K562 (cell line): Measurements from ENCODE around the gene AIG1. TPM values are rescaled to one million over a fixed set of nuclear protein-coding genes. Genes with fewer than 3 reads are reported as not detected.

Experiments
- ARID1B ChIP-seq: fragments of 450-650 bp; IDR thresholded peaks from 2 replicates; pipeline ENCODE4 v1.6.1; 2016; ENCODE audit warnings: antibody characterized with exemption, mild to moderate bottlenecking, inconsistent platforms
- ATF7 ChIP-seq: fragments of 450-650 bp; IDR thresholded peaks from 2 replicates; pipeline ENCODE4 v1.7.1; 2014; ENCODE audit warnings: mild to moderate bottlenecking, moderate library complexity
- BACH1 ChIP-seq: fragments of 200-800 bp; sonication (Bioruptor generic); IDR thresholded peaks from 2 replicates; pipeline ENCODE4 v1.6.1; 2016; ENCODE audit warnings: missing genetic modification characterization, missing compliant biosample characterization
- CBX8 ChIP-seq: fragments of 200-600 bp; sonication (generic); IDR thresholded peaks from 2 replicates; pipeline ENCODE4 v1.6.1; 2012; ENCODE audit warnings: borderline replicate concordance, mixed run types, low read depth, mild to moderate bottlenecking, moderate library complexity, mixed read lengths, low read length, control low read depth, inconsistent platforms; ENCODE audit not compliant: poor library complexity, severe bottlenecking; ENCODE audit errors: extremely low read depth
- CHD1 ChIP-seq: fragments of 200-600 bp; sonication (generic); IDR thresholded peaks from one replicate; pipeline ENCODE4 v1.6.1; 2012; ENCODE audit warnings: mild to moderate bottlenecking, moderate library complexity, low read length, inconsistent platforms
- CHD4 ChIP-seq: fragments of 200-600 bp; sonication (generic); IDR thresholded peaks from 3 replicates; pipeline ENCODE4 v1.6.1; 2012; ENCODE audit warnings: low read depth, mild to moderate bottlenecking, mixed read lengths, low read length, inconsistent platforms; ENCODE audit not compliant: insufficient read depth, insufficient replicate concordance, poor library complexity, severe bottlenecking
- DACH1 ChIP-seq: fragments of 450-650 bp; IDR thresholded peaks from 2 replicates; pipeline ENCODE4 v1.6.1; 2018; ENCODE audit not compliant: partially characterized antibody
- EP400 ChIP-seq: fragments of 450-650 bp; IDR thresholded peaks from 2 replicates; pipeline ENCODE4 v1.6.1; 2017; ENCODE audit warnings: antibody characterized with exemption, mild to moderate bottlenecking, moderate library complexity
- ETV6 ChIP-seq, 3 experiments: fragments of 150-350 bp in 1 of 3; sonication (generic) in 1 of 3; formaldehyde crosslinking in 1 of 3; IDR thresholded peaks; 2 replicates each; pipeline versions ENCODE4 v1.6.1 to v1.8.0; 2014 to 2022; ENCODE audit warnings: borderline replicate concordance in 2 of 3, low read depth in 2 of 3, antibody characterized with exemption in 1 of 3, low read length in 1 of 3, mild to moderate bottlenecking in 1 of 3, missing genetic modification reagents in 1 of 3
- FOXP1 ChIP-seq: sonication (generic); formaldehyde crosslinking; IDR thresholded peaks from 2 replicates; pipeline ENCODE4 v1.8.0; 2022; ENCODE audit warnings: mild to moderate bottlenecking, missing genetic modification reagents
- KLF10 ChIP-seq: fragments of 250-450 bp; sonication (Bioruptor Pico); IDR thresholded peaks from 2 replicates; pipeline ENCODE4 v1.6.1; 2021; ENCODE audit warnings: matching md5 sums
- MAFG ChIP-seq: fragments of 450-650 bp; conservative IDR thresholded peaks from 2 replicates; pipeline ENCODE4 v1.6.1; 2016; ENCODE audit warnings: missing genetic modification characterization, missing compliant biosample characterization
- MYC ChIP-seq, 2 experiments: fragments of 250-450 bp in 1 of 2; sonication (Bioruptor Pico) in 1 of 2; IDR thresholded peaks; 2 replicates each; pipeline versions ENCODE4 v1.5.1 to v1.6.1; 2012 to 2021; ENCODE audit warnings: low read depth in 2 of 2, borderline replicate concordance in 1 of 2, improper control_type of control experiment in 1 of 2, low read length in 1 of 2, mild to moderate bottlenecking in 1 of 2, moderate library complexity in 1 of 2
- NCOA2 ChIP-seq, 2 experiments: fragments of 450-650 bp; IDR thresholded peaks; 2 replicates each; pipeline ENCODE4 v1.6.1; 2018; ENCODE audit warnings: mild to moderate bottlenecking in 2 of 2, moderate library complexity in 1 of 2; ENCODE audit not compliant: partially characterized antibody in 2 of 2
- NFE2 ChIP-seq: IDR thresholded peaks from 2 replicates; pipeline ENCODE4 v1.6.1; 2014; ENCODE audit warnings: antibody characterized with exemption, low read depth
- NFE2L1 ChIP-seq: fragments of 450-650 bp; IDR thresholded peaks from 2 replicates; pipeline ENCODE4 v1.6.1; 2016; ENCODE audit warnings: missing genetic modification characterization, low read depth, mild to moderate bottlenecking, missing compliant biosample characterization, moderate library complexity, borderline replicate concordance
- NR4A1 ChIP-seq, 2 experiments: fragments of 250-450 bp in 1 of 2; fragments of 450-650 bp in 1 of 2; sonication (Bioruptor Pico) in 1 of 2; IDR thresholded peaks; 2 replicates each; pipeline versions ENCODE4 v1.4.0 to v1.6.1; 2016 to 2020; ENCODE audit warnings: mild to moderate bottlenecking in 2 of 2, missing compliant biosample characterization in 1 of 2, missing genetic modification characterization in 1 of 2, moderate library complexity in 1 of 2
- PHB2 ChIP-seq: fragments of 450-650 bp; IDR thresholded peaks from 2 replicates; pipeline ENCODE4 v1.6.1; 2017; ENCODE audit warnings: low read depth
- RAD21 ChIP-seq, 2 experiments: fragments of 250-450 bp in 1 of 2; fragments of 450-650 bp in 1 of 2; sonication (Bioruptor Pico) in 1 of 2; formaldehyde crosslinking in 1 of 2; IDR thresholded peaks in 1 of 2; conservative IDR thresholded peaks in 1 of 2; 2 replicates each; pipeline versions ENCODE4 v1.4.0 to v1.8.0; 2020 to 2022; ENCODE audit warnings: mild to moderate bottlenecking in 2 of 2, moderate library complexity in 1 of 2
- RCOR1 ChIP-seq, 2 experiments: IDR thresholded peaks; 2 replicates each; pipeline ENCODE4 v1.6.1; 2012; ENCODE audit warnings: low read depth in 2 of 2, low read length in 2 of 2, borderline replicate concordance in 1 of 2, improper control_type of control experiment in 1 of 2
- SMARCA4 ChIP-seq: fragments of 450-650 bp; IDR thresholded peaks from 2 replicates; pipeline ENCODE4 v1.6.1; 2016
- SMC3 ChIP-seq: conservative IDR thresholded peaks from 2 replicates; pipeline ENCODE4 v1.6.1; 2011; ENCODE audit warnings: low read depth, low read length, improper control_type of control experiment; ENCODE audit not compliant: insufficient read depth
- SP1 ChIP-seq: sonication (generic); formaldehyde crosslinking; IDR thresholded peaks from 2 replicates; pipeline ENCODE4 v1.8.1; 2022; ENCODE audit warnings: mild to moderate bottlenecking, missing genetic modification reagents
- TAF7 ChIP-seq: fragments of 450-650 bp; IDR thresholded peaks from 2 replicates; pipeline ENCODE4 v1.6.1; 2016; ENCODE audit warnings: missing genetic modification characterization, missing compliant biosample characterization
- TEAD1 ChIP-seq, 2 experiments: fragments of 450-650 bp in 1 of 2; sonication (generic) in 1 of 2; formaldehyde crosslinking; IDR thresholded peaks; 2 replicates each; pipeline versions ENCODE4 v1.4.0 to v1.8.0; 2020 to 2022; ENCODE audit warnings: mild to moderate bottlenecking in 2 of 2, missing genetic modification reagents in 1 of 2
- XRCC4 ChIP-seq: IDR thresholded peaks from one replicate; pipeline ENCODE4 v1.6.1; 2011; ENCODE audit not compliant: insufficient read depth, insufficient read length; ENCODE audit errors: extremely low read depth
- ZNF134 ChIP-seq: fragments of 250-450 bp; sonication (Bioruptor Pico); conservative IDR thresholded peaks from 2 replicates; pipeline ENCODE4 v1.4.0; 2020
- ZNF24 ChIP-seq: fragments of 450-650 bp; IDR thresholded peaks from 2 replicates; pipeline ENCODE4 v1.6.1; 2016
- ZNF408 ChIP-seq: fragments of 250-450 bp; sonication (Bioruptor Pico); IDR thresholded peaks from 2 replicates; pipeline ENCODE4 v1.4.0; 2020; ENCODE audit warnings: low read depth, mild to moderate bottlenecking, moderate library complexity
- ZNF766 ChIP-seq: fragments of 200-800 bp; sonication (Bioruptor generic); conservative IDR thresholded peaks from 2 replicates; pipeline ENCODE4 v1.6.1; 2016; ENCODE audit warnings: missing genetic modification characterization, missing compliant biosample characterization
- ZNF785 ChIP-seq: fragments of 250-450 bp; sonication (Bioruptor Pico); IDR thresholded peaks from 2 replicates; pipeline ENCODE4 v1.4.0; 2020; ENCODE audit warnings: mild to moderate bottlenecking
- polyA plus RNA-seq, 8 experiments: library from polyadenylated mRNA; depleted of rRNA in 4 of 8; stranded (reverse) in 5 of 8; unstranded in 3 of 8; fragments of >200 nt; fragmentation: Nextera tagmentation in 2 of 8; fragmentation: Illumina TruSeq in 1 of 8; extraction: Ambion mirVana in 2 of 8; extraction: Trizol in 1 of 8; gene quantifications; 2 replicates each; pipeline versions ENCODE4 v1.2.1 to v1.2.3, GENCODE V29; 2011 to 2014; ENCODE audit warnings: inconsistent platforms in 1 of 8, missing spikeins in 1 of 8
- total RNA-seq, 7 experiments: library from RNA; depleted of rRNA in 6 of 7; stranded (reverse); fragments of >200 nt in 6 of 7; fragmentation: Illumina TruSeq in 2 of 7; extraction: Trizol in 2 of 7; gene quantifications; 2 replicates each; pipeline versions ENCODE4 v1.2.1 to v1.2.3, GENCODE V29; 2011 to 2021; ENCODE audit warnings: low replicate concordance in 1 of 7

The AIG1 gene
- total and polyA plus RNA-seq, 9 of the 15 experiments (the other 6 are each of a cell fraction or from before 2014, with no cell fraction given): 74.8 to 333 (median 127) TPM

DNA sequence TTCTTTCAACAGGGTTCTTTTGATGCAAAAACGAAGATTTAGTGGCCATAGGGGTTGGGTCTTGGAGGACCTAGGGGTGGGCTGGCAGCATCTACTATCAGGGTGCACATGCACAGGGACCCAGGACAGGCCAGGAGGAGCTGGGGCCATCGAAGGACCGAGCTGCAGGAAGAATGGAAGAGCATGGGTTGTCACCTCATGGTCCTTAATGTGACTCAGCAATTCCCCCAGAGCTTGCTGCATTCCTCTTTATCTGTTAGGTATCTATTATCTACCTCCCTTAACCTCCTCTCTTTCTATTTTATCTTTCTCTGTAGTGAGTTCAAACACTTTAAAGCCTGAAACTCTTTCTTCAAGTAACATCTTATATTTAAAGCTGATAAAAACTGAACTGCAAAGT, 167.0 kb downstream of the AIG1 start (continued):
- no peak for TF ChIP-seq ATF7
- TF ChIP-seq ZNF785: no peak
- no peak for TF ChIP-seq ETV6 (IDR thresholded peaks at IDR 0.05; ENCODE audit: borderline replicate concordance in 1 of 2, low read depth in 2 of 2, low read length in 1 of 2)
- TF ChIP-seq ETV6 (CRISPR knock-in tag; IDR thresholded peaks at IDR 0.05; ENCODE audit: borderline replicate concordance): no peak
- no peak for TF ChIP-seq RAD21 (CRISPR knock-in tag; conservative IDR thresholded peaks at IDR 0.05 in 1 of 2, IDR thresholded peaks at IDR 0.05 in 1 of 2)
- peak; percentile 92 for TF ChIP-seq MAFG (tag)
- no peak for TF ChIP-seq ZNF408 (CRISPR knock-in tag)
- TF ChIP-seq CHD4: no peak
- no peak for TF ChIP-seq TEAD1 (CRISPR knock-in tag; IDR thresholded peaks at IDR 0.05)
- TF ChIP-seq ZNF766 (CRISPR knock-in tag): no peak
- peak; percentile 55; the same call in 1 of the 2 replicates for TF ChIP-seq NFE2L1 (tag)
- no peak for TF ChIP-seq CBX8
- 0 out of 2 replicates have a peak, but pooled peaks have one; percentile 47 for TF ChIP-seq MYC (IDR thresholded peaks at IDR 0.05; ENCODE audit: low read depth, low read length)
- no peak for TF ChIP-seq MYC (CRISPR knock-in tag; IDR thresholded peaks at IDR 0.05; ENCODE audit: borderline replicate concordance, low read depth)
- 0 out of 2 replicates have a peak, but pooled peaks have one; percentile 37 for TF ChIP-seq SMARCA4
- no peak for TF ChIP-seq NR4A1 (CRISPR knock-in tag; IDR thresholded peaks at IDR 0.05)
- no peak for TF ChIP-seq NR4A1 (tag; IDR thresholded peaks at IDR 0.05)
- TF ChIP-seq CHD1: no peak
- peak in 1 of 2 experiments; percentile 75; a peak in 2 of 4 replicates for TF ChIP-seq RCOR1 (IDR thresholded peaks at IDR 0.05; ENCODE audit: borderline replicate concordance in 1 of 2, low read depth in 2 of 2, low read length in 2 of 2)
- TF ChIP-seq DACH1: no peak
- TF ChIP-seq ARID1B: peak; percentile 29; the same call in 1 of the 2 replicates
- TF ChIP-seq EP400: no peak
- TF ChIP-seq FOXP1: no peak
- no peak for TF ChIP-seq SP1 (CRISPR knock-in tag)
- peak; percentile 84 for TF ChIP-seq BACH1 (tag)
- no peak for TF ChIP-seq TAF7
- no peak for TF ChIP-seq PHB2
- no peak for TF ChIP-seq KLF10 (CRISPR knock-in tag)
- TF ChIP-seq NFE2: peak; percentile 94
- TF ChIP-seq NCOA2 (IDR thresholded peaks at IDR 0.05; ENCODE audit: partially characterized antibody in 2 of 2): no peak
- no peak for TF ChIP-seq ZNF24
- TF ChIP-seq SMC3: no peak
- no peak for TF ChIP-seq ZNF134 (CRISPR knock-in tag)
- TF ChIP-seq XRCC4: no peak
